Measurements from ENCODE around the gene PDE6G.
A peak's percentile ranks its signal among the peaks of the same experiment; 100 is the strongest.
"Not testable (repeated sequence)": the region's sequence is repeated elsewhere in the genome, so short reads cannot be mapped to it uniquely, and the experiment has no call there.

Gene PDE6G

GRCh38 chr17:81683584-81684441, 27.5 kb upstream of the PDE6G start, which contains the start of the genes ARL16 and HGS:
TSS of gene ARL16 (minus strand) at chr17:81683797. CDS start at chr17:81683753, 44 bp downstream.
TSS of gene HGS (plus strand) at chr17:81684011. CDS start at chr17:81684067, 56 bp downstream.
- peak within 1 kb of the TSS; percentile 83 for H3K27ac ChIP-seq (ENCODE audit: low read depth, low read length)
- H3K36me3 ChIP-seq (ENCODE audit: control insufficient read depth, insufficient read depth, low read length) = peaks cover 18% of the 10 kb centered on the region
- peak within 1 kb of the TSS; percentile 95 for H3K9ac ChIP-seq (ENCODE audit: low read length)
- H3K4me1 ChIP-seq (ENCODE audit: control insufficient read depth, insufficient read depth, low read length) = peaks cover 17% of the 10 kb centered on the region
- peak within 1 kb of the TSS; percentile 90 for H3K4me3 ChIP-seq (ENCODE audit: low read length)
- H3K27me3 ChIP-seq (ENCODE audit: control insufficient read depth, insufficient read depth, low read length) = no peaks in the 10 kb centered on the region

- peak overlapping the region; percentile 90 for H3K4me3 ChIP-seq (ENCODE audit: low read length)
- peak overlapping the region; percentile 83 for H3K27ac ChIP-seq (ENCODE audit: low read depth, low read length)
- H3K36me3 ChIP-seq (ENCODE audit: control insufficient read depth, insufficient read depth, low read length) = peaks cover 18% of the 10 kb centered on the region
- H3K9ac ChIP-seq (ENCODE audit: low read length) = peak overlapping the region; percentile 95
- H3K4me1 ChIP-seq (ENCODE audit: control insufficient read depth, insufficient read depth, low read length) = peaks cover 17% of the 10 kb centered on the region
- no peaks in the 10 kb centered on the region for H3K27me3 ChIP-seq (ENCODE audit: control insufficient read depth, insufficient read depth, low read length)
Observed at GRCh38 chr17:81683208-81683583, 26.9 kb upstream of the PDE6G start.

- no peak overlapping the region for H3K9ac ChIP-seq (ENCODE audit: low read length)
- peaks cover 17% of the 10 kb centered on the region for H3K4me1 ChIP-seq (ENCODE audit: control insufficient read depth, insufficient read depth, low read length)
- H3K4me3 ChIP-seq (ENCODE audit: low read length) = peak overlapping the region; percentile 90
- peaks cover 14% of the 10 kb centered on the region for H3K36me3 ChIP-seq (ENCODE audit: control insufficient read depth, insufficient read depth, low read length)
- H3K27me3 ChIP-seq (ENCODE audit: control insufficient read depth, insufficient read depth, low read length) = no peaks in the 10 kb centered on the region
- H3K27ac ChIP-seq (ENCODE audit: low read depth, low read length) = peak overlapping the region; percentile 83
Observed at GRCh38 chr17:81682565-81683207, 26.3 kb upstream of the PDE6G start.

GRCh38 chr17:81681672-81682071, 25.3 kb upstream of the PDE6G start:
- no peak overlapping the region for H3K27ac ChIP-seq (ENCODE audit: low read depth, low read length)

GRCh38 chr17:81680150-81680549, 23.8 kb upstream of the PDE6G start:
- Histone ChIP-seq H3K27ac (ENCODE audit: low read depth, low read length) (no peak overlapping the region), H3K4me3 (ENCODE audit: low read length) (no peak overlapping the region), H3K9ac (ENCODE audit: low read length) (no peak overlapping the region), H3K27me3 (ENCODE audit: control insufficient read depth, insufficient read depth, low read length) (no peaks in the 10 kb centered on the region), H3K4me1 (ENCODE audit: control insufficient read depth, insufficient read depth, low read length) (peaks cover 12% of the 10 kb centered on the region), H3K36me3 (ENCODE audit: control insufficient read depth, insufficient read depth, low read length) (no peaks in the 10 kb centered on the region)

More at GRCh38 chr17:81681672-81682071, 25.3 kb upstream of the PDE6G start:
- Histone ChIP-seq H3K27me3 (ENCODE audit: control insufficient read depth, insufficient read depth, low read length) (no peaks in the 10 kb centered on the region), H3K9ac (ENCODE audit: low read length) (no peak overlapping the region), H3K4me3 (ENCODE audit: low read length) (no peak overlapping the region), H3K4me1 (ENCODE audit: control insufficient read depth, insufficient read depth, low read length) (peaks cover 17% of the 10 kb centered on the region), H3K36me3 (ENCODE audit: control insufficient read depth, insufficient read depth, low read length) (peaks cover 6% of the 10 kb centered on the region)

GRCh38 chr17:81676906-81677305, 20.6 kb upstream of the PDE6G start:
- Histone ChIP-seq H3K36me3 (ENCODE audit: control insufficient read depth, insufficient read depth, low read length) (peaks cover 10% of the 10 kb centered on the region), H3K4me1 (ENCODE audit: control insufficient read depth, insufficient read depth, low read length) (no peaks in the 10 kb centered on the region), H3K9ac (ENCODE audit: low read length) (no peak overlapping the region), H3K27me3 (ENCODE audit: control insufficient read depth, insufficient read depth, low read length) (no peaks in the 10 kb centered on the region), H3K27ac (ENCODE audit: low read depth, low read length) (no peak overlapping the region), H3K4me3 (ENCODE audit: low read length) (no peak overlapping the region)

- H3K4me3 ChIP-seq (ENCODE audit: low read length); H3K27ac ChIP-seq (ENCODE audit: low read depth, low read length); H3K9ac ChIP-seq (ENCODE audit: low read length); H3K4me1 ChIP-seq (ENCODE audit: control insufficient read depth, insufficient read depth, low read length); H3K27me3 ChIP-seq (ENCODE audit: control insufficient read depth, insufficient read depth, low read length): not testable (repeated sequence)
- peaks cover 17% of the 10 kb centered on the region for H3K36me3 ChIP-seq (ENCODE audit: control insufficient read depth, insufficient read depth, low read length)
Observed at GRCh38 chr17:81675515-81676221, 19.3 kb upstream of the PDE6G start.

- H3K4me3 ChIP-seq (ENCODE audit: low read length) = no peak overlapping the region
- H3K27ac ChIP-seq (ENCODE audit: low read depth, low read length) = no peak overlapping the region
- H3K9ac ChIP-seq (ENCODE audit: low read length) = no peak overlapping the region
- no peaks in the 10 kb centered on the region for H3K4me1 ChIP-seq (ENCODE audit: control insufficient read depth, insufficient read depth, low read length)
- H3K27me3 ChIP-seq (ENCODE audit: control insufficient read depth, insufficient read depth, low read length) = no peaks in the 10 kb centered on the region
- peaks cover 26% of the 10 kb centered on the region for H3K36me3 ChIP-seq (ENCODE audit: control insufficient read depth, insufficient read depth, low read length)
Observed at GRCh38 chr17:81673561-81674258, 17.4 kb upstream of the PDE6G start.

- H3K27ac ChIP-seq (ENCODE audit: low read depth, low read length) = no peak overlapping the region
- no peaks in the 10 kb centered on the region for H3K27me3 ChIP-seq (ENCODE audit: control insufficient read depth, insufficient read depth, low read length)
- H3K4me1 ChIP-seq (ENCODE audit: control insufficient read depth, insufficient read depth, low read length) = no peaks in the 10 kb centered on the region
- H3K9ac ChIP-seq (ENCODE audit: low read length) = no peak overlapping the region
- no peak overlapping the region for H3K4me3 ChIP-seq (ENCODE audit: low read length)
- peaks cover 26% of the 10 kb centered on the region for H3K36me3 ChIP-seq (ENCODE audit: control insufficient read depth, insufficient read depth, low read length)
Observed at GRCh38 chr17:81672954-81673353, 16.6 kb upstream of the PDE6G start.

- Histone ChIP-seq H3K36me3 (ENCODE audit: control insufficient read depth, insufficient read depth, low read length) (peaks cover 26% of the 10 kb centered on the region), H3K27ac (ENCODE audit: low read depth, low read length) (no peak overlapping the region), H3K27me3 (ENCODE audit: control insufficient read depth, insufficient read depth, low read length) (no peaks in the 10 kb centered on the region), H3K4me3 (ENCODE audit: low read length) (no peak overlapping the region), H3K4me1 (ENCODE audit: control insufficient read depth, insufficient read depth, low read length) (no peaks in the 10 kb centered on the region), H3K9ac (ENCODE audit: low read length) (no peak overlapping the region)
Observed at GRCh38 chr17:81672504-81672903, 16.2 kb upstream of the PDE6G start.

GRCh38 chr17:81667754-81668153, 11.4 kb upstream of the PDE6G start:
- Histone ChIP-seq H3K9ac (ENCODE audit: low read length) (no peak overlapping the region), H3K27me3 (ENCODE audit: control insufficient read depth, insufficient read depth, low read length) (no peaks in the 10 kb centered on the region), H3K36me3 (ENCODE audit: control insufficient read depth, insufficient read depth, low read length) (peaks cover 24% of the 10 kb centered on the region), H3K27ac (ENCODE audit: low read depth, low read length) (no peak overlapping the region), H3K4me1 (ENCODE audit: control insufficient read depth, insufficient read depth, low read length) (peaks cover 8% of the 10 kb centered on the region), H3K4me3 (ENCODE audit: low read length) (no peak overlapping the region)
